Fibroblast of pulmonary artery (primary cell): ENCODE measurements around the gene PLXDC1.
"Not testable (repeated sequence)": the region's sequence is repeated elsewhere in the genome, so short reads cannot be mapped to it uniquely, and the experiment has no call there.

Source experiments
- DNase-seq: peaks from one replicate; pipeline ENCODE4 v3.0.0-alpha.2; 2010; ENCODE audit warnings: low read depth
- H3K4me3 ChIP-seq: replicated peaks from 2 replicates; pipeline ENCODE4 v1.5.1; 2011; ENCODE audit warnings: low read depth, mild to moderate bottlenecking, control low read depth, low read length, moderate library complexity
- TF ChIP-seq, protein P1 (sequence below): IDR thresholded peaks from 2 replicates; pipeline ENCODE4 v1.5.1; 2011; ENCODE audit warnings: mild to moderate bottlenecking, control low read depth, low read length, inconsistent platforms; ENCODE audit errors: missing control alignments

PLXDC1 gene

DNA sequence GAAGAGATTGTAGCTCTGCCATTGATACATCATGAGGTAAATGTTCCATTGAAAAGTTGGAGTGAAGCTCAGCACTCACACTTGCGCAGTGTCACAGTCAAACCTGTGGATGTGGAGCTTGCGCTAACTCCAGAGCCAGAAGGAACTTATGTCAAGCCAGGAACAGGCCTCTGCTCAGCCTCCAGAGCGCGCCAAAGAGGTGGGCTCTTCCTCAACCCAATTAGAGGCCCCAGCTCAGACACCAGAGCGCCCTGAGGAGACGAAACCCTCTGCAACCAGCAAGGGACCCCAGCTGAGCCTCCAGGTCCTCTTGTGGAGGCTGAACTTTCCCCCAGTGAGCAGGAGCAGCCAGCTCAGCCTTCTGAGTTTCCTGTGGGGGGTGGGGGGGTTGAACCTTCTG is 122.7 kb downstream of the PLXDC1 start:
- no peak for DNase-seq
- TF ChIP-seq, protein P1, sequence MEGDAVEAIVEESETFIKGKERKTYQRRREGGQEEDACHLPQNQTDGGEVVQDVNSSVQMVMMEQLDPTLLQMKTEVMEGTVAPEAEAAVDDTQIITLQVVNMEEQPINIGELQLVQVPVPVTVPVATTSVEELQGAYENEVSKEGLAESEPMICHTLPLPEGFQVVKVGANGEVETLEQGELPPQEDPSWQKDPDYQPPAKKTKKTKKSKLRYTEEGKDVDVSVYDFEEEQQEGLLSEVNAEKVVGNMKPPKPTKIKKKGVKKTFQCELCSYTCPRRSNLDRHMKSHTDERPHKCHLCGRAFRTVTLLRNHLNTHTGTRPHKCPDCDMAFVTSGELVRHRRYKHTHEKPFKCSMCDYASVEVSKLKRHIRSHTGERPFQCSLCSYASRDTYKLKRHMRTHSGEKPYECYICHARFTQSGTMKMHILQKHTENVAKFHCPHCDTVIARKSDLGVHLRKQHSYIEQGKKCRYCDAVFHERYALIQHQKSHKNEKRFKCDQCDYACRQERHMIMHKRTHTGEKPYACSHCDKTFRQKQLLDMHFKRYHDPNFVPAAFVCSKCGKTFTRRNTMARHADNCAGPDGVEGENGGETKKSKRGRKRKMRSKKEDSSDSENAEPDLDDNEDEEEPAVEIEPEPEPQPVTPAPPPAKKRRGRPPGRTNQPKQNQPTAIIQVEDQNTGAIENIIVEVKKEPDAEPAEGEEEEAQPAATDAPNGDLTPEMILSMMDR = no peak
- H3K4me3 ChIP-seq = no peak overlapping the region

DNA sequence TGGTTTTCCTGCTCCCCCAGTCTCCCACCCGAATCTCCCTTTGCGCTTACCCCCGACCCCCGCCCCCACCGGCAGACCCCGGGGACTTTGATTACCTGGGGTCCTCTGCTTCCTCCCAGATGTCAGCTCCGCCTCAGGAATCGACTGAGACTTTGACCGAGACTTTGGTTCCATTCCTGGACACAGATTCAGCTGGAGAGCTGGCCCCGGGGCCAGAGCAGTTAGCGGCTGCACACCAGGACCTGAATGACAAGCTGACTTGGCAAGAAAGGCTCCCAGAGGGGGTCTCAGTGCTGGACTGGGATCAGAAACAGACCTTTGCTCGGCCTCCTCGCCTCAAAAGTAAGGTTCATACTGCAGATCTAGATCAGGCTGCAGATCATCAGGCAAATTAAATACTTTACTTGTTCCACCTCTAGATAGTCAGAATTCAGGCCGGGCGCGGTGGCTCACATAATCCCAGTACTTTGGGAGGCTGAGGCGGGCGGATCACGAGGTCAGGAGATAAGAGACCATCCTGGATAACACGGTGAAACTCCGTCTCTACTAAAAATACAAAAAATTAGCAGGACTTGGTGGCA is 123.9 kb downstream of the PLXDC1 start:
- H3K4me3 ChIP-seq = peak overlapping the region; percentile 21
- TF ChIP-seq, protein P1 = no peak
- no peak for DNase-seq

DNA sequence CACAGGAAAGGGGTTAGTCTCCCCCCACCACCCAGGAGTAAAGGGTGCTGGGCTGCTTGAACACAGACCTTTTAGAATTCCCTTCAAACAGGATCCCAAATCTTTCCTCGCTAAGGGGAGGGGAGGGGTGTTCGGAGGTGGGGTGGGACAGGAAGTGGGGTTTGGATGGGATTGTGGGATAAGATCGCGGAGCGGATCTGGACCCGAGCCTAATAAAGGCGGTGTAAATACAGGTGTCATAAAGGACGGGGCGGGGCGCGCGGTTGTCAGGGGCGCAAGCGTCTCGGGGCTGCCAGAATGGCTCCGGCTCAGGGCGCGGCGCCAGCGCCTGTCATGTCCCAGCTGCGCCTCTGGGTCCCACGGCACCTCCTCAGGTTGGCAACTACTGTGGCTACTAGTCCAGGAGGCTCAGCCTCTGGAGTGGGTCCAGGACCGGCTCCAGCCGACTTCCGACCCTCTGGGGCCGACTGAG is 124.4 kb downstream of the PLXDC1 start:
- peak overlapping the region; percentile 21 for H3K4me3 ChIP-seq
- TF ChIP-seq, protein P1 = no peak
- no peak for DNase-seq

DNA sequence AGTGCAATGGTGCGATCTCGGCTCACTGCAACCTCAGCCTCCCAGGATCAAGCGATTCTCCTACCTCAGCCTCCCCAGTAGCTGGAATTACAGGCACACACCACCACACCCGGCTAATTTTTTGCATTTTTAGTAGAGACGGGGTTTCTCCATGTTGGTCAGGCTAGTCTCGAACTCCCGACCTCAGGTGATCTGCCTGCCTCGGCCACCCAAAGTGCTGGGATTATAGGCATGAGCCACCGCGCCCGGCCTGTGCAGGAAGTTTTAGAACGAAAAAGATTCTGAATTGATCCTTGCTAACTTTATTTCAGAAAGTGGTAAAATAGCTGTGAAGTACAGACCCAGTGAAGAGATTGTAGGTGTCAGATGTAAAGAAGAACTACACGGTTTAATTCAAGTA is 125.1 kb downstream of the PLXDC1 start:
- not testable (repeated sequence) for H3K4me3 ChIP-seq, DNase-seq

DNA sequence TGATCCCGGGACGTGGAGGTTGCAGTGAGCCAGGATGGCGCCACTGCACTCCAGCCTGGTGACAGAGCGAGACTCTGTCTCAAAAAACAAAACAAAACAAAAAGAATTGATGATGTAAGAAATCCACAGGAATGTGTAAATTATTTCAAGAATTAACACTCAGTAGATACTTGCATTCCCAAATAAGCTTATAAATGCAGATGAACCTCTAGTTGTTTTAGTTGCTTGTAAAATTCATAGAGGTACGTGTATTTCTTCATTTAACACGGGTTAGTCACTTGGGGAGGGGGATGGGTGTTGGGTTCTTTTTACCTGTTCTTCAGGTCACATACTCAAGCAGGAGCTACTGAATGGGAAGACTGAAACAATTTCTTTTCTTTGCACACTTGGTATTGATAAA is 128.5 kb downstream of the PLXDC1 start:
- DNase-seq = no peak
- TF ChIP-seq, protein P1 = no peak

DNA sequence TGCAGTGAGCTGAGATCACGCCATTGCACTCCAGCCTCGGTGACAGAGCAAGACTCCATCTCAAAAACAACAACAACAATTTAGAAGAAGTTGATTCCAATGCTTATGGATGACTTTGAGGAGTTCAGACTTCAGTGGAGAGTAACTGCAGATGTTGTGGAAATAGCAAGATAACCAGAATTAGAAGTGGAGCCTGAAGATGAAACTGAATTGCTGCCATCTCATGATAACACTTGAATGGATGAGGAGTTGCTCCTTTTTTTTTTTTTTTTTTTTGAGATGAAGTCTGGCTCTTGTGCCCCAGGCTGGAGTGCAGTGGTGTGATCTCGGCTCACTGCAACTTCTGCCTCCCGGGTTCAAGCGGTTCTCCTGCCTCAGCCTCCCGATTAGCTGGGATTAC is 131.4 kb downstream of the PLXDC1 start:
- DNase-seq, H3K4me3 ChIP-seq: not testable (repeated sequence)

More for the DNA sequence above, 128.5 kb downstream of the PLXDC1 start:
- H3K4me3 ChIP-seq = no peak overlapping the region

DNA sequence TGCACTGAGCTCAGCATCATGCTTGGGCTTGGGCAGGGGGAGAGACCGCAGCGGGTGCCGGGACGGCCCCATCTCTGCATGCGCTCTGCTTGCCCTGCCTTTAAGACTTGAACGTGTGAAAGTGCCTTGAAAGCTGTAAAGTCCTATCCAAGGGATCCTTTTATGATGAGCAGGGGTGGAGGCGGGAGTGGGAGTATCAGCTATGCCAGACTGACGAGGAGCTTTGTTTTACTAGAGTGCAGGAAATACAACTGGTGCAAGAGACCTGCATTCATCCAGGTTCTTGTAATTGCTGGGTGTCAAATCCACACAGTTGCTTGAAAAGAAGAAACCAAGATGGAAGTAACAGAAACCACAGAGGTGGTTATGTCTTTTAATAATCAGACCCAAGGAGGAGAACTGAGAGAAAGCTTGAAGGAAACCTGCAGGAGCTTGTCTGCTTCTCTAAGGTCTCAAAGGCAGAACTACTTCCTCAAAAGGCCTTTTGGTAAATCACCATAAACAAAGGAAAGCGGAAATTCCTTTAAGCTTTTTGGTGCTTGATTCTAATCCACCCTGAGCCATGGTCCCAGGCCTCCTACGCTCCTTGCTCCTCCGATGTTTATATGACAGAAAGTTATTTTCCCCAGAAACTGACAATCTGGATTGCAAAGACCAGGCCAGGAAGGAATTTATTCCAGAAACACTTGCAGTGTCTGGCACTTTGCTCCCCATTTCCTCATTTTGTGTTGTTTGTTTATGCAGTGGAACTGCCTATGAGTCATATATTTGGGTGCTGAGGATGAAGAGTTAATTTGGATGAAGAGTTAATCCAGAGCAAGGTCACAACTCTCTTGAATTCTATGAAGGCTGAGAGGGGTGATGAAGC is 132.9 kb downstream of the PLXDC1 start:
- TF ChIP-seq, protein P1 = no peak
- DNase-seq = no peak
- H3K4me3 ChIP-seq = no peak overlapping the region
